Lung (tissue), 12 donors: ENCODE measurements around the gene NAV2. TPM values are rescaled to one million over a fixed set of nuclear protein-coding genes. Genes with fewer than 3 reads are reported as not detected.

Source experiments
- ATAC-seq: fragments of 200-7000 bp; cut with Tn5 transposase; one replicate; pipeline ENCODE4 v1.9.1; 2020; ENCODE audit warnings: moderate number of reproducible peaks; ENCODE audit not compliant: insufficient read depth, low FRiP score
- DNase-seq, 3 donors: peaks; one replicate each; pipeline ENCODE4 v3.0.0-alpha.2; 2013 to 2017
- H3K27ac ChIP-seq, 2 donors: one replicate each; pipeline ENCODE4 v1.5.1; 2013; ENCODE audit warnings: mild to moderate bottlenecking in 2 of 2, moderate library complexity in 2 of 2, control low read depth in 1 of 2, inconsistent platforms in 1 of 2, low read depth in 1 of 2, low read length in 1 of 2
- H3K27me3 ChIP-seq, 3 donors: one replicate each; pipeline ENCODE4 v1.5.1; 2013; ENCODE audit warnings: low read length in 2 of 3; ENCODE audit not compliant: control insufficient read depth in 3 of 3, insufficient read depth in 3 of 3
- H3K36me3 ChIP-seq, 4 donors: one replicate each; pipeline ENCODE4 v1.5.1; 2013; ENCODE audit warnings: low read length in 4 of 4, mild to moderate bottlenecking in 1 of 4, moderate library complexity in 1 of 4; ENCODE audit not compliant: control insufficient read depth in 4 of 4, insufficient read depth in 4 of 4
- H3K4me1 ChIP-seq, 5 donors: one replicate each; pipeline ENCODE4 v1.5.1; 2013; ENCODE audit warnings: low read length in 5 of 5, mild to moderate bottlenecking in 2 of 5, moderate library complexity in 1 of 5; ENCODE audit not compliant: control insufficient read depth in 5 of 5, insufficient read depth in 5 of 5
- H3K4me3 ChIP-seq: one replicate; pipeline ENCODE4 v1.5.1; 2013; ENCODE audit warnings: mild to moderate bottlenecking, control low read depth, moderate library complexity
- H3K9ac ChIP-seq, 2 donors: one replicate each; pipeline ENCODE4 v1.5.1; 2013; ENCODE audit warnings: low read length in 2 of 2, control low read depth in 1 of 2; ENCODE audit not compliant: insufficient read depth in 1 of 2
- H3K9me3 ChIP-seq, 4 donors: one replicate each; pipeline ENCODE4 v1.5.1; 2013; ENCODE audit warnings: low read length in 3 of 4, mild to moderate bottlenecking in 1 of 4, moderate library complexity in 1 of 4; ENCODE audit not compliant: control insufficient read depth in 4 of 4, insufficient read depth in 3 of 4
- WGBS, 2 donors: extraction: QIAGEN DNeasy Blood & Tissue Kit; methylation state at CpG; one replicate each; pipeline ENCODE4 v1.1.7; 2013; 5-methylcytosine and 5-hydroxymethylcytosine counted together
- polyA plus RNA-seq, 2 donors: library from polyadenylated mRNA; stranded (reverse); fragments of 200-250 nt; gene quantifications; one replicate each; pipeline ENCODE4 v1.2.1, GENCODE V29; 2013
- total RNA-seq, 2 donors: library from RNA; depleted of rRNA in 1 of 2; stranded (reverse); fragments of >200 nt in 1 of 2; gene quantifications; one replicate each; pipeline ENCODE4 v1.2.1, GENCODE V29; 2014 to 2021
- TF ChIP-seq, protein P1 (sequence below): IDR thresholded peaks from 2 replicates; pipeline ENCODE4 v1.5.1; 2012; ENCODE audit warnings: mild to moderate bottlenecking; ENCODE audit errors: control extremely low read depth, extremely low read depth
- donor health status: control.
- donor health status: control.
- donor health status: Bipolar disorder and iron deficiency.
- donor health status: healthy.
- donor health status: DM: yes; HTN: yes; CAD: no.

The NAV2 gene
- total and polyA plus RNA-seq, 4 donors: 6.8 to 47.9 (median 20.2) TPM

DNA sequence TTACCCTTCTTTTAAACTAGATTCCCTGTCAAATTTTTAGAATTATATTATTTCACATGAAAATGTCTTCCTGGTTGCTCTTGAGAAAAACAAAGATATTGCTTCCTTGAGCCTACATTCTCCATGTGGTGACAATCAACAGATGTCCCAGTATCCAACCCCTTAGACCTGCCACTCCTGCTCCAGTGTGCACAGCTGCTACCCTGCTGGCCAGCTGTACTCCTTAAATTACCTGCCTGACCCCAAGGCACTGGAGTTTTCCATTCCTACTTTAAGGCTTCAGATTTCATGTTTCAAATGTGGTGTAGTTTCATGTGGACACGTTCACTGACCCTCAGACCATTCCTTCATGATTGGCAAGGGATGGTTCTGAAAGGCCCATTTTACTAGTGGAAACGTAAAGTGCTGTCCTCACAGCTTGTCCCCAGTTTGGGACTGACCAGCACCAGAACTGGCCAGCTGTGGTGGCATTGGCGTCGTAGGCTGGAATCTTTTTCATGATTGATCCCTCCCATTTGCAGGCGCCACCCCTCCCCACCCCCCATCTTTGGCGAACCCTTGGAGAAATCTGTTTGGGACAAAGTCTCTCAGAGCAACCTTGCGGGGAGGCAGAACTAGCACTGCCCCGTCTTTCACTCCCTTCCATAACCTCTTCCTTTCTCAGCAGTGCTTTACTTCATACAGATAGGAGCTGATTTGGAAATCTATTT is 324.1 kb downstream of the NAV2 start:
- no peak for ATAC-seq
- no peak overlapping the region for H3K27ac ChIP-seq

DNA sequence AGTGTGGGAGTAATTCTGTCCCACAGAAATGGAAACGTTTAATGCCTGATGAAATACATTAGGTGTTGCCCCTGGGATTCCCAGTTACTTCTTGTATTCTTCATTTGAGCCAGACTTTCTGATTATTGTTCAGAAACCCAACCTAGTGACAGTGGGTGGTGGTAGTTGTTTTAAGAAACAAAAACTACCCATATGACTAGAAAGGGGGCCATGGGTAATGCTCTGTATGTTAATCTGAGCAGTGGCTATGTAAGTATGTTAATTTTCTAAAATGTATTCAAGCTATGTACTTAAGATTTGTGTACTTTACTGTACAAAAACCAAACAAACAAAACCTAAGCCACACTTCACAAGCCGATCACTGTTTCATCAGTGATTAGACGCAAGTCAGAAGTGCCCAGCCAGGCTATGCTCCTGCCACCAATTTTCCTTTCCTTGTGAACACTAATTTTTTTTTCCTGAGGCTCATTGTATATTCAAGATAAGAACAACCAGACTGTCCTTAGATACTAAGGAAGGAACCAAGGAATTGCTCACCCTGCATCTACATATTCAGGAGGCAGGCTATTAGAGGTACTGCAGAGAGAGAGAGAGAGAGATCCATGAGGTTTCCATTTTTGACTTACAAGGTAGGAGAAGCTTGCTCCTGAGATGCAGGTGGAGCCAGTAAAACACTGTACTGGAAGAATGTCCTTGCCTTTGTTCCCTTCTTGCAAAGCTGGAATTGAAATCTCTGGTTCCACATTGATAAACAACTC is 324.9 kb downstream of the NAV2 start:
- no peak overlapping the region for H3K4me3 ChIP-seq
- TF ChIP-seq, protein P1, sequence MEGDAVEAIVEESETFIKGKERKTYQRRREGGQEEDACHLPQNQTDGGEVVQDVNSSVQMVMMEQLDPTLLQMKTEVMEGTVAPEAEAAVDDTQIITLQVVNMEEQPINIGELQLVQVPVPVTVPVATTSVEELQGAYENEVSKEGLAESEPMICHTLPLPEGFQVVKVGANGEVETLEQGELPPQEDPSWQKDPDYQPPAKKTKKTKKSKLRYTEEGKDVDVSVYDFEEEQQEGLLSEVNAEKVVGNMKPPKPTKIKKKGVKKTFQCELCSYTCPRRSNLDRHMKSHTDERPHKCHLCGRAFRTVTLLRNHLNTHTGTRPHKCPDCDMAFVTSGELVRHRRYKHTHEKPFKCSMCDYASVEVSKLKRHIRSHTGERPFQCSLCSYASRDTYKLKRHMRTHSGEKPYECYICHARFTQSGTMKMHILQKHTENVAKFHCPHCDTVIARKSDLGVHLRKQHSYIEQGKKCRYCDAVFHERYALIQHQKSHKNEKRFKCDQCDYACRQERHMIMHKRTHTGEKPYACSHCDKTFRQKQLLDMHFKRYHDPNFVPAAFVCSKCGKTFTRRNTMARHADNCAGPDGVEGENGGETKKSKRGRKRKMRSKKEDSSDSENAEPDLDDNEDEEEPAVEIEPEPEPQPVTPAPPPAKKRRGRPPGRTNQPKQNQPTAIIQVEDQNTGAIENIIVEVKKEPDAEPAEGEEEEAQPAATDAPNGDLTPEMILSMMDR: no peak
- no peak for DNase-seq
- no peaks in the 10 kb centered on the region for H3K27me3 ChIP-seq
- no peak overlapping the region for H3K9ac ChIP-seq
- WGBS, 2 donors: 76 to 81% methylated on average over 3 of the region's 3 CpGs
- ATAC-seq: no peak
- H3K36me3 ChIP-seq: peaks cover 0 to 5% (median under 1%) of the 10 kb centered on the region in 4 donors
- peaks cover 0 to 2% (median 0%) of the 10 kb centered on the region in 4 donors for H3K9me3 ChIP-seq
- H3K27ac ChIP-seq: no peak overlapping the region
- peaks cover 0 to 14% (median 4%) of the 10 kb centered on the region in 5 donors for H3K4me1 ChIP-seq

More for the DNA sequence above, 324.1 kb downstream of the NAV2 start:
- H3K9ac ChIP-seq: no peak overlapping the region
- DNase-seq: no peak
- H3K4me3 ChIP-seq: no peak overlapping the region
- peaks cover 0 to 5% (median under 1%) of the 10 kb centered on the region in 4 donors for H3K36me3 ChIP-seq
- 96 to 97% methylated on average over 8 of the region's 8 CpGs for WGBS, 2 donors
- peaks cover 0 to 2% (median 0%) of the 10 kb centered on the region in 4 donors for H3K9me3 ChIP-seq
- H3K27me3 ChIP-seq: no peaks in the 10 kb centered on the region
- TF ChIP-seq, protein P1: no peak
- H3K4me1 ChIP-seq: peaks cover 2 to 21% (median 5%) of the 10 kb centered on the region in 5 donors

GRCh38 chr11:20038412-20038811 is 325.8 kb downstream of the NAV2 start:
- Histone ChIP-seq H3K9me3 (peaks cover 0 to 2% (median 0%) of the 10 kb centered on the region in 4 donors), H3K4me3 (no peak overlapping the region), H3K9ac (no peak overlapping the region), H3K27me3 (no peaks in the 10 kb centered on the region), H3K27ac (no peak overlapping the region), H3K4me1 (peaks cover 0 to 13% (median 4%) of the 10 kb centered on the region in 5 donors), H3K36me3 (peaks cover 0 to 5% (median under 1%) of the 10 kb centered on the region in 4 donors)
- no peak for DNase-seq
- TF ChIP-seq, protein P1: no peak
- no peak for ATAC-seq
- WGBS, 2 donors: 71 to 91% methylated on average over 6 of the region's 6 CpGs
